Endothelial cell of umbilical vein (primary cell): ENCODE data around the gene HOXB5. TPM values are rescaled to one million over a fixed set of nuclear protein-coding genes. Genes with fewer than 3 reads are reported as not detected.

Source experiments
- BruUV-seq: library from RNA; stranded (reverse); fragments of 400-500 nt; replicated peaks from 2 replicates; lab custom pipeline; 2021; lab: Mats Ljungman, UMichigan
- CTCF ChIA-PET: fragments of 300-600, 350-600 bp; sonication (Branson Sonifier 250); formaldehyde crosslinking; loops from one replicate; lab custom pipeline; 2021; ENCODE audit warnings: antibody characterized with exemption, inconsistent platforms; lab: Charles Lee
- POLR2A ChIA-PET: fragments of 300-600, 350-600 bp; sonication (Branson Sonifier 250); formaldehyde crosslinking; loops from one replicate; lab custom pipeline; 2021; ENCODE audit warnings: antibody characterized with exemption, inconsistent platforms; lab: Charles Lee
- DNase-seq: peaks from one replicate; pipeline ENCODE4 v3.0.0-alpha.2; 2011; ENCODE audit warnings: low read depth, low spot score
- FAIRE-seq: peaks from 2 replicates; lab custom pipeline; 2011; peaks lifted over from hg19 to GRCh38; lab: Jason Lieb, UNC
- H2AFZ ChIP-seq: 2 replicates; pipeline ENCODE4 v1.6.0; 2012; ENCODE audit warnings: low read depth, low read length, control low read depth, inconsistent platforms
- H3K27ac ChIP-seq: 2 replicates; pipeline ENCODE4 v1.5.1; 2011; ENCODE audit warnings: low read depth, mild to moderate bottlenecking, control low read depth, low read length, moderate library complexity; ENCODE audit not compliant: insufficient read depth
- H3K27me3 ChIP-seq, 2 experiments: 2 replicates each; pipeline versions ENCODE4 v1.6.0 to v1.6.1; 2011; ENCODE audit warnings: low read length in 2 of 2, mixed read lengths in 1 of 2; ENCODE audit not compliant: control insufficient read depth in 2 of 2, insufficient read depth in 2 of 2
- H3K36me3 ChIP-seq, 2 experiments: 2 replicates in 1 of 2; 3 replicates in 1 of 2; pipeline ENCODE4 v1.5.1; 2011; ENCODE audit warnings: low read length in 2 of 2, mild to moderate bottlenecking in 1 of 2, moderate library complexity in 1 of 2; ENCODE audit not compliant: control insufficient read depth in 2 of 2, insufficient read depth in 2 of 2; ENCODE audit errors: extremely low read depth in 1 of 2
- H3K4me1 ChIP-seq: 3 replicates; pipeline ENCODE4 v1.5.1; 2011; ENCODE audit warnings: mild to moderate bottlenecking, low read length; ENCODE audit not compliant: control insufficient read depth, insufficient read depth; ENCODE audit errors: extremely low read depth
- H3K4me2 ChIP-seq: 2 replicates; pipeline ENCODE4 v1.6.1; 2011; ENCODE audit warnings: low read length, control low read depth, mixed read lengths; ENCODE audit not compliant: insufficient read depth
- H3K4me3 ChIP-seq, 3 experiments: fragments of 200-600 bp in 1 of 3; sonication (generic), shearing (Covaris generic) in 1 of 3; replicated peaks in 1 of 3; 2 replicates each; pipeline ENCODE4 v1.5.1; 2011 to 2016; ENCODE audit warnings: control low read depth in 3 of 3, low read length in 3 of 3, mild to moderate bottlenecking in 2 of 3, inconsistent platforms in 1 of 3, low read depth in 1 of 3, moderate library complexity in 1 of 3; ENCODE audit not compliant: insufficient read depth in 1 of 3
- H3K79me2 ChIP-seq: 2 replicates; pipeline ENCODE4 v1.6.0; 2012; ENCODE audit warnings: low read length, inconsistent platforms; ENCODE audit not compliant: control insufficient read depth, insufficient read depth
- H3K9ac ChIP-seq: replicated peaks from 2 replicates; pipeline ENCODE3; 2011; ENCODE audit warnings: low read length, control low read depth; ENCODE audit not compliant: insufficient read depth; ENCODE audit errors: extremely low read depth
- H3K9me1 ChIP-seq: replicated peaks from 3 replicates; pipeline ENCODE4 v1.6.0; 2011; ENCODE audit warnings: mild to moderate bottlenecking, low read length; ENCODE audit not compliant: control insufficient read depth, insufficient read depth; ENCODE audit errors: extremely low read depth
- H3K9me3 ChIP-seq: replicated peaks from 2 replicates; pipeline ENCODE4 v1.5.1; 2012; ENCODE audit warnings: low read length, inconsistent platforms; ENCODE audit not compliant: control insufficient read depth, insufficient read depth
- H4K20me1 ChIP-seq: replicated peaks from 2 replicates; pipeline ENCODE3; 2011; ENCODE audit warnings: mild to moderate bottlenecking, low read length; ENCODE audit not compliant: control insufficient read depth, insufficient read depth; ENCODE audit errors: extremely low read depth
- EZH2 ChIP-seq: IDR thresholded peaks from 2 replicates; pipeline ENCODE4 v1.6.1; 2012; ENCODE audit warnings: borderline replicate concordance, low read depth, mild to moderate bottlenecking, moderate library complexity, low read length, inconsistent platforms; ENCODE audit not compliant: severe bottlenecking
- FOS ChIP-seq: IDR thresholded peaks from 2 replicates; pipeline ENCODE4 v1.6.1; 2011; ENCODE audit warnings: mild to moderate bottlenecking, low read length, moderate library complexity, borderline replicate concordance; ENCODE audit not compliant: insufficient read depth
- GATA2 ChIP-seq: IDR thresholded peaks from 2 replicates; pipeline ENCODE4 v1.7.0; 2011; ENCODE audit warnings: low read depth, mild to moderate bottlenecking, moderate library complexity, mixed read lengths, low read length; ENCODE audit not compliant: insufficient read length, insufficient read depth
- JUN ChIP-seq: IDR thresholded peaks from 2 replicates; pipeline ENCODE4 v1.6.1; 2011; ENCODE audit warnings: borderline replicate concordance, low read depth; ENCODE audit not compliant: insufficient read length, insufficient read depth
- MYC ChIP-seq: IDR thresholded peaks from one replicate; pipeline ENCODE4 v1.6.1; 2011; ENCODE audit warnings: mild to moderate bottlenecking, low read depth, low read length
- POLR2AphosphoS5 ChIP-seq: IDR thresholded peaks from 2 replicates; pipeline ENCODE4 v1.6.1; 2012; ENCODE audit warnings: low read depth, mild to moderate bottlenecking, control low read depth, low read length, moderate library complexity; ENCODE audit not compliant: insufficient read depth
- dilution Hi-C: fragments of 300-500 bp; cut with MboI; formaldehyde crosslinking; loops from one replicate; pipeline ENCODE4 v1.15.0; 2019; ENCODE audit warnings: low sequenced_read_pairs; ENCODE audit not compliant: extremely low pct_ligation_motif_present
- intact Hi-C: fragments of 100-400 bp; cut with micrococcal nuclease; formaldehyde crosslinking; loops from one replicate; pipeline ENCODE4 v1.10.0; 2022
- polyA plus RNA-seq, 4 experiments: library from polyadenylated mRNA; depleted of rRNA in 3 of 4; stranded (reverse) in 3 of 4; unstranded in 1 of 4; fragments of >200 nt; gene quantifications; 2 replicates each; pipeline versions ENCODE4 v1.2.1 to v1.2.3, GENCODE V29; 2011 to 2012; ENCODE audit warnings: missing spikeins in 1 of 4
- total RNA-seq: library from RNA; stranded (reverse); gene quantifications from 2 replicates; pipeline ENCODE4 v1.2.3, GENCODE V29; 2021
- TF ChIP-seq, protein P1 (sequence below): IDR thresholded peaks from 2 replicates; pipeline ENCODE4 v1.6.1; 2011; ENCODE audit not compliant: insufficient read depth, insufficient read length
- TF ChIP-seq, protein P2 (sequence below), 2 donors: IDR thresholded peaks; 1 replicate in 1 of 2; 2 replicates in 1 of 2; pipeline ENCODE4 v1.5.1; 2011; ENCODE audit warnings: low read length in 2 of 2, mild to moderate bottlenecking in 2 of 2, moderate library complexity in 2 of 2, control low read depth in 1 of 2, inconsistent platforms in 1 of 2, low read depth in 1 of 2; ENCODE audit not compliant: insufficient read depth in 1 of 2; ENCODE audit errors: extremely low read depth in 1 of 2

Gene HOXB5
- total and polyA plus RNA-seq, 2 donors (not counting 3 experiments of a cell fraction or from before 2014, with no cell fraction given) = 2.0 to 8.5 TPM

DNA sequence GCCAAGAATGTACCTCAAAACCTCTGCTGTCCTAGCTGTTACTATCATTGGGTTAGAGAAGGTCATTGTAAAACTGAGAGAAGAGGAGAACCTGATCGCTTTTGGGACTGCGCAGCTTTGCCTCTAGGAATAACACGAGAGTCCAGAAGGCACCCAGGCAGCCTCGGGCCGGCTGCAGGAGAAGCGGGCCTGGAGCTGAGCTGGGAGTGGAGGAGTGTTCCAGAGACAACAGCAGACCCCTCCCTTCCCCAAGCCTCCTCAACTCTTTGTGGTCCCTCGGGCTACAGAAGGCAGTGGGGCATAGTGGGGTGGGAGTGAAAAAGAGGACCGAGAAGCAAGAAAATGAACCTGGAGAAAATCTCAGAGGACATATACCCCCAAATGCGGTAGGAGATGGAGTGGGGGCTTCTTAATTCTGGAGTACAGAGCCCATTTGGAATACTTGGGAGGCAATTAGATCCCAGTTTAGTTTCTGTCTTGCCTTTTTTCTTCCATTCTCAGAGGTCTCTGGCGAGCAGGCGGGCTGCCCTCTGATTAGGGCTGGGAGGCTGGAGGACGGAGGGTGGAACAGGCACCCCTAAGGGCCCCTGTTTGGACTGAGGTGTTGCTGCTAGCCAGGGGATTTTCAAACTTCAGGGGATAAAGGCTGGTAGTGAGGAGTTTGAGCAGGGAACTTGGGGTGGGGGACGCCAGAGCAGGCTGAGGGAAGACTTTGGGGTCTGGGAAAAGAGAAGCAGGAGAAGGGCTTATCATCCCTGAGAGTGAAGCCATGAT, 35.3 kb downstream of the HOXB5 start:
- Histone ChIP-seq H4K20me1 (no peaks in the 10 kb centered on the region), H3K4me2 (no peak overlapping the region), H2AFZ (no peak overlapping the region), H3K4me3 (no peak overlapping the region), H3K27me3 (no peaks in the 10 kb centered on the region), H3K9me1 (no peaks in the 10 kb centered on the region), H3K79me2 (peaks cover 67% of the 10 kb centered on the region), H3K36me3 (peaks cover 0 to 5% of the 10 kb centered on the region in 2 experiments), H3K27ac (no peak overlapping the region), H3K4me1 (peaks cover 30% of the 10 kb centered on the region), H3K9me3 (no peaks in the 10 kb centered on the region), H3K9ac (no peak overlapping the region)
- intact Hi-C loops (no loop called here), dilution Hi-C loops (no loop called here)
- no peak for TF ChIP-seq POLR2AphosphoS5
- TF ChIP-seq, protein P1, sequence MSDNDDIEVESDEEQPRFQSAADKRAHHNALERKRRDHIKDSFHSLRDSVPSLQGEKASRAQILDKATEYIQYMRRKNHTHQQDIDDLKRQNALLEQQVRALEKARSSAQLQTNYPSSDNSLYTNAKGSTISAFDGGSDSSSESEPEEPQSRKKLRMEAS = no peak
- TF ChIP-seq MYC = no peak
- TF ChIP-seq, protein P2, sequence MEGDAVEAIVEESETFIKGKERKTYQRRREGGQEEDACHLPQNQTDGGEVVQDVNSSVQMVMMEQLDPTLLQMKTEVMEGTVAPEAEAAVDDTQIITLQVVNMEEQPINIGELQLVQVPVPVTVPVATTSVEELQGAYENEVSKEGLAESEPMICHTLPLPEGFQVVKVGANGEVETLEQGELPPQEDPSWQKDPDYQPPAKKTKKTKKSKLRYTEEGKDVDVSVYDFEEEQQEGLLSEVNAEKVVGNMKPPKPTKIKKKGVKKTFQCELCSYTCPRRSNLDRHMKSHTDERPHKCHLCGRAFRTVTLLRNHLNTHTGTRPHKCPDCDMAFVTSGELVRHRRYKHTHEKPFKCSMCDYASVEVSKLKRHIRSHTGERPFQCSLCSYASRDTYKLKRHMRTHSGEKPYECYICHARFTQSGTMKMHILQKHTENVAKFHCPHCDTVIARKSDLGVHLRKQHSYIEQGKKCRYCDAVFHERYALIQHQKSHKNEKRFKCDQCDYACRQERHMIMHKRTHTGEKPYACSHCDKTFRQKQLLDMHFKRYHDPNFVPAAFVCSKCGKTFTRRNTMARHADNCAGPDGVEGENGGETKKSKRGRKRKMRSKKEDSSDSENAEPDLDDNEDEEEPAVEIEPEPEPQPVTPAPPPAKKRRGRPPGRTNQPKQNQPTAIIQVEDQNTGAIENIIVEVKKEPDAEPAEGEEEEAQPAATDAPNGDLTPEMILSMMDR (IDR thresholded peaks at IDR 0.05; ENCODE audit: extremely low read depth in 1 of 2, insufficient read depth in 1 of 2, low read depth in 1 of 2, low read length in 2 of 2) = no peak
- no peak for TF ChIP-seq GATA2
- no peak for TF ChIP-seq EZH2
- no peak for TF ChIP-seq JUN
- no peak for TF ChIP-seq FOS
- ChIA-PET POLR2A (interaction anchor here (2.8 kb wide), 1 partner anchor 11 kb away, joined by 10 read pairs; no protein-coding TSS in a partner anchor), CTCF (interaction anchor here (0.7 to 3.7 kb wide), 6 partner anchors 9 to 223 kb away, joined by 3 to 23 read pairs (median 11); no protein-coding TSS in a partner anchor)
- no peak for DNase-seq
- no TSS peak for BruUV-seq
- FAIRE-seq = no peak
